GM21723 (cell line): Measurements from ENCODE around the gene CRY2.

Source experiments
- ATAC-seq: cut with Tn5 transposase; IDR thresholded peaks from one replicate; pipeline ENCODE4 v1.9.1; 2021; ENCODE audit warnings: mild to moderate bottlenecking, moderate library complexity; ENCODE audit not compliant: unreplicated experiment

The CRY2 gene

DNA sequence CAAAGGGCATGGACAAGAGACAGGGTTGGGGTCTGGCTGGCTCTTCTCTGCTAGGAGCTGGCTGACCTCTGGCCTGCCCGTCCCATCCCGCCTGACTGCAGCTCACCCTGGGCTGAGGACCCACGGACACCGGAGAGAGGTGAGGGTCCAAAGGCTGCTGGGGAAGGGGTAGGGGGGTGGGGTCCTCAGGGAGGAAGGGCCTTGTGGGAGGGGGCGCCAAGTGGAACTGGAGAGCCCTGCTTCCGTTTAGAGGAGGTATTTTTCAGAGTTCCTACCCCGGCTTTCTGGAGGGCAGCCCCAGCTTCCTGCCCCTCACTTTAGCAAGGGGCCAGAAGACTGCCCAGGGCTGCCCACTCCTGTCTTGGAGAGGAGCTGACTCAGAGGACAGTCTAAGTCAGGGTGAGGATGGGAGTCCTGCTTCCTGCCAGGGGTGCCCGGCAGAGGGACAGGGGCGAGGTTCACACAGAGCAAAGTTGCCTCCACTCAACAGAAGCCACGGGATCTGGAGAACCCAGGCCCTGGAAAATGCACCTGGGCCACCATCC lies 82.3 kb downstream of the CRY2 start:
- no peak for ATAC-seq

DNA sequence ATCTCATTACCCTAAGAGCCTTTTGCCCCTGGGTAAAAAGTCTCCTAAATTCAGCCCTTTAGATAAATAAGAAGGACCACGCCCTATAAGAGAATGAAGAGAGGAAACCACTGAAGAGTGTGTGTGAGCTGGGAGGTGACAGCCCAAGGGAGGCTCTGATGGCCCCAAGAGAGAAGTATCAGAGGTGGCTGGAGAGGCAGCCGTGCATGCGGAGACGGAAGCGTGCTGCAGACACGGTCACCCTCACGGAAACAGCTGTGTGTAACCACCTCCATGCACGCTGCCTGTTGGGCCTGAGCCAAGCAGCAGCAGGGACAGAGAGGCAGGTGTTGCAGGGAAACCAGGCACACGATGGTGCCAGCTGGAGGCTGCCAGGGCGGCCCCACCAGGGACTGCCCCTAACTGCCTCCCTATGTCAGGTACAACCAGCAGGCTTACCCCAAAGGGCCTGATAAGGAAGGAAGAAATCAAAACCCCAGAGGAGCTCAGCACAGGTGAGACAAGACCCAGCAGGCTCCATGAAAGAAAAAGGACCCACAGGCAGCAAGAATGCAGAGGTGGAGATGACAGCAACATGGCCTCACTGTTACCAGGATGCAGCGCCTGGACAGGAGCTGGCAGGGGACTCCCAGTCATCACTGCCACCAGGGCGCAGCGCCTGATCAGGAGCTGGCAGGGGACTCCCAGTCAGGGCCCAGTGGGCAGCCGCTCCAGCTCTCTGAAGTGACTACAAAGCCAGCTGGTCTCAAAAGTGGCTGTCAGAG lies 82.9 kb downstream of the CRY2 start:
- ATAC-seq: peak; percentile 91

DNA sequence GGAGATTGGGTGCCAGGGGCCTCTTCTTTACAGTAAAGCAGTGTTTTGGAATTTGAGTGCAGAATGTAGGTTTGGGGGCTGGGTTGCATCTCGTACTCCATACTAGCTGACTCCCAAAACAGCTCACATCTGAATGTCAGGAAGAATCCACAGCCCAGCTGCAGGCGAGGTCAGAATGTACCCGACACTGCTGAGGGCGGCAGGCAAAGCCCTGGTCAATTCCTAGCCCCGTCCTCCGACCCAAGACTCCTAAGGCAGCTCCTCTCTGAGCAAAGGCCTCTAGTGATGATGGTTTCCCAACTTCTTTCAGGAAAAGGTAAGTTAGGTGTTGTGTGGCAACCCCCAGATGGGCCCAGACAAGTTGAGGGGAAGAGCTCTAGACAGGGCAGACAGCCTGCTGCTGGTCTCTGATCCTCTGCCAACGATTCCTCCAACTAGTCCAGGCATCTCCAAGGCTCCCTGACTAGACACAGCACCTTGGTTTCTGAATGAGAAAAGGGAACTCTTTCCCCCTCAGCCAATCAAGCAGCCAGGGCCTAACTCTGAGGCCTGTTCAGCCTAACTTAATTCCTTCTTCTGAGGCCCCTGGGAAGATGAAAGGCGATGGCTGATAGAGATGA lies 83.8 kb downstream of the CRY2 start:
- ATAC-seq: no peak

DNA sequence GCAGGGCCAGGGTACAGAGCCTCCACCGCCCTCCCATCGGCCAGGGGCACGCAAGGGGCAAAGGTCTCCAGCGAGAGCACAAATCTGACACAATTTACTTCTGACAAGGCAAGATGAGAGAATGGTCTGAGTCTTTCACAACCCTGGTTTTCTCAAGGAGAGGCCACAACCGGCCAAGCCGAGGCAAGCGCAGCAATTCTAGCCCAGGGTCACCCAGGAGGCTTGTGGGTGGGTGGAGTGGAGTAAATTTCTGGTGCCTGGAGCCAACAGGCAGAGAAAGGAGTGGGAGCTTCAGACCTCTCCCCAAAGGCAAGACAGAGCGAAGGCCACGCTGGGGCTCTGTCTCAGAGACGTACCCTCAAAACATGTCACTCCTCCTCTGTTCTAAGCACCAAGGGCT lies 84.5 kb downstream of the CRY2 start:
- ATAC-seq: no peak

DNA sequence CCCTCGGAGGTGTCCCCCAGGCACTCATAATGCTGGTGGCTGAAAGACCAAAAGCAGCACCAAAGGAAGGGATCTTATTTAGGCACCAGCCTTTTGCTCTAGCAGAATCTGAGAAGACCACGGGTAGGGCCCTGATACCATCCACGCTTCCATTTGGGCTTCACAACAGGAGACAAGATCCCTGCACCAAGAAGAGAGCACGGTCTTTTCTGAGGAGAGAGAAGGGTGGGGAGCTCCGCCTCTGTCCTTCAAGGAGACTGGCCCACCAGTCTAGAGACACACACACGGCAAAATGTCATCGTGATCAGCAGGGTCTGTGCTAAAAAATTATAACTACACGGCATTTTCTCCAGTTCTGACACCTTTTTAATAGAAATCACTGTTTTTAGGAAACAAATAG lies 84.9 kb downstream of the CRY2 start:
- no peak for ATAC-seq
